HEK293T (cell line): ENCODE data around the gene XRCC5.

Source experiments
- FOXM1 ChIP-seq: fragments of 450-650 bp; IDR thresholded peaks from 2 replicates; pipeline ENCODE4 v1.6.1; 2017; ENCODE audit warnings: mild to moderate bottlenecking, borderline replicate concordance
- NFRKB ChIP-seq: fragments of 450-650 bp; IDR thresholded peaks from 2 replicates; pipeline ENCODE4 v1.6.1; 2016; ENCODE audit warnings: mild to moderate bottlenecking, moderate library complexity
- SP1 ChIP-seq: fragments of 450-650 bp; IDR thresholded peaks from 2 replicates; pipeline ENCODE4 v1.6.1; 2017

GRCh38 chr2:216066230-216066629, 42.9 kb upstream of the XRCC5 start:
- TF ChIP-seq NFRKB (no peak), FOXM1 (no peak), SP1 (no peak)
